ENCODE data around the gene C1QTNF1.

C1QTNF1 gene

DNA sequence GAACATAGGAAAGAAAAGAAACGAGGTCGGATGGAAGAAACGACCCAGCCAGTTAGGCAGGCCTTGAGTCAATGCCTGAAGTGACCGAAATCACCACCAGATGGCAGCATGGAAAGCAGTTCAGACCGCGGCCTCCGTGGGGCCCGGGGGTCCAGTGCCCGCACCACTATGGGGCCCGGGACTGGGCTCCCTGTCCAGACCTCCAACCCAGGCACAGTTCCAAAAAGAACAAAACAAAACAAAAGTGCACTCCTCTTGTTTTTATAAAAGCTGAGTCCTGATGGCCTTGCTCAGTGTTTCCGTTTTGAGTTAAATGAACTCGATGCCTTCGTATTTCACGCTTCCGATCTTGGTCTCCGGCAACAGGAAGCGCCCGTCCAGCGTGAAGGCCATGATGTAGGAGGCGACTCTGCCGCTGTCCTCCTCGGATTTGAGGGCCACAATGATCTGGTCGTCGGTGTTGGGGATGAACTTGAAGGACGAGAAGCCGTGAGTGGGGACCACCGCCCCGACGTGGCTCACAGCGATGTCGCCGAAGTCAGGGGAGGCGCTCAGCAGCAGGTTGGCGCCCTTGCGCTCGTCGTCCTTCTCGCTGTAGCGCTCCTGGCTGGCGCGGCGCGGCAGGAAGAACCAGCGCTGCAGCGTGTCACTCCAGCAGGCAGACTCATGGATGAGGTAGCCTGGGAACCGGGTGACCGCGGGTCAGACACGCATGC, 30.6 kb upstream of the C1QTNF1 start:
- no peak for DNase-seq (ENCODE audit: low spot score)

DNA sequence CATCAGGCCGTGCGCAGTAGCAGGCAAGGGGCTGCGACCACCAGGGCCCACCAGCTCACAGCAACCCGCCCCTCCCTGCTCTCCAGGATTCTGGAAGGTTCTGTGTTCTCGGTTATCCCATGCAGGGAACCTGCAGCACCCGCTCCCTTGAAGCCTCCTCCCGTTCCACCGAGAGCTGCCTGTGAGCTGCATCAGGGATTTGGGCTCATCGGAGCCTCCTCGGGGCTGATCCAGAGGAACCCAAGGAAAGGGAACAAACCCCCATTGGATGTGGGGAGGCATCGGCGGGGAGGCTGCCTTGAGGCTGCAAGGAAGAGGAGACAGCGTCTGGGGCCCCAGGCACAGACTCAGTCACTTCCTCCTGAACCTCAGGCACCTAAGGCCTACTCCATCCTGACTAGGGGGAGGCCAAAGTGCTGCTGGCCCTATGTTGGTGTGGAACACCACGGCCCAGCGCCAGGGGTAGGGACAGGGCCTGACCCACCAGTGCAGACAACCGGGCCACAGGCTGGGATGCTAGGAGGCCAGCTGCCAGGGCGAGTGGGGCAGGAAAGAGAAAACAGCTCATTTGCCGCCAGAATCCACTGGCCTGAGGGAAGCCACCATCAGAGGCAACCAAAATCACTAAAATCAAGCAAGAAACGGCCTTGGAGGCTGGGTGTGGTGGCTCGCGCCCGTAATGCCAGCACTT, 29.8 kb upstream of the C1QTNF1 start:
- no peak for DNase-seq (ENCODE audit: low spot score)

DNA sequence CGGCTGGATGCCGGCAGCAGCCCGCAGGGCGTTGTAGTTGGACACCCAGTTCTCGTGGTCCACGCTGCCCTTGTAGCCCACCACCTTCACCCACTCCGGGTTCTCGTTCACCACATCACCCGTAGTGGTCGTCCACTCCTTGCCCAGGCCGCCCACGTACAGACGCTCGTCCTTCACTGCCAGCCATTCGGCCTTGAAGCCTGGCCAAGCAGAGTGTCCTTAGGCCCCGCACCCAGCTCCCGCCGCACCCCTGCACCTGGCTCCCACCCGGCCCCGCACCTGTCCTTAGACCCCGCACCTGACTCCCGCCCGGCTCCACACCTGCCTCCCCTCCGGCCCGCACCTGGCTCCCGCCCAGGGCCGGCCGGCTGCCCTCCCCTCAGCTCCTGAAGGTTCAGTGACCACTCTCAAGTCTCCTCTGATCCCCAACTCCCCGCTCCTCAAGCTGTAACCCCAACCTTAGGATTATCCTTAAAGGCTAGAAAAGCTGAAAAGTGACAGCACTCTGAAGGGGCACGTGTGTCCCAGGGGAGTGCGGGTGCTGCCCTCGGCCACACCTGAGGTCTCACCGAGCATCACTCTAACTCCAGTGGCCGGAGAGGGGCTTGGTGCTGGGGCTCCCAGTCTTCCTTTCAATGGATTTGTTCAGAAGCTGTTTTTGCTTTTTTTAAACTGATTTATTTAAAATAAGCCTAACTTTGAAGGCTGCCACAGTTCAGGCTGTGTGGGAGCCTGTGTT, 28.8 kb upstream of the C1QTNF1 start:
- DNase-seq (ENCODE audit: low spot score): no peak

DNA sequence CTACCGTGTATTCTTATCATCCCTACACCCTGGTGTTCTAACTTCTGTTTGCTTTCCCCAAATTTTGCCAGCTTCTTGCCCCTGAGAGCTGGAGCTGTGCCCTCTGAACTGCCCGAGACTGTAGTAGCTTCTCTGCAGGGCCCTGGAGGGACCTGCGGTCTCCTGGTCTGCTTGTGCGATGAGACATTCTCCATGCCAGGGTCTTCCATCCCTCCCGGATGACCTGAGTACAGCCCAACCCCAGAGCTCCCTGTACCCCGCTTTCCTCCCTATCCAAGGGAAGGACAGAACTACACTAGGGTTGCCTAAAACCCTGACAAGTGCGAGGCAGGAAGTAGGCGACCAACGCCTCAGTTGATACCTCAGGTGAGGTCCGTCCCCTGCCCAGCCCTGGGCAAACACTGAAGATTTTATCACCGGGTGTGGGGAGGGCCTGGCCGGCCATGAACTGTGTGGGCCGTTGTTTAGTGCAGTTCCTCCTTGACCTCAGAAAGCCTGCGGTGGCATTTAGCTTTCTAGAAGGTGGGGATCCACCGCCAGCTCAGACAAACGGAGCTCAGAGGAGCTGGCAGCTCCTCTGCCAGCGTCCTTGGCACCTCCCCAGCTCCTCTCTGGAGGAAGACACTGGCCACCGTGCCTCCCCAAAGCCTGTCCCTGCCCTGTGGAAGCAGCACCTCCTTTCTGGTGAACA, 28.1 kb upstream of the C1QTNF1 start:
- DNase-seq (ENCODE audit: low spot score): no peak

DNA sequence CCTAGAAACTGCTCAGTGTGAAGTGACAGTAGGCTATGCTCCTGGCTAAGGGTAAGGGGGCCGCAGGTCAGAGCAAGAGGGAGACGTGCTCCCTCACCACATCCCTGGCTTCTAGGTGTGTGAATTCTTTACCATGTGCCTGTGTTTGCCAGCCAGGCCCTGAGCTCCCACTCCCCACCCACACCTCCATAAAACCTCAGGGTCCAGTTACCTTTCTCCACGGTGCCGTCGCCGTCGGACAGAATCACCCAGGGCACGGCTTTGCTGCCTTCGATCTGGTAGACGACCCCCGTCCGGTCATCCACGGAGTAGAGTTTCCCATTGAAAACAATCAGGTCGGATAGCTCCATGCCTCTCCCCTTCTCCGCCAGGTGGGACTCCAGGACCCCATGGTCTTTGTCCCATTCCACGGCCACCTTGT, 27.2 kb upstream of the C1QTNF1 start:
- DNase-seq (ENCODE audit: low spot score): no peak

DNA sequence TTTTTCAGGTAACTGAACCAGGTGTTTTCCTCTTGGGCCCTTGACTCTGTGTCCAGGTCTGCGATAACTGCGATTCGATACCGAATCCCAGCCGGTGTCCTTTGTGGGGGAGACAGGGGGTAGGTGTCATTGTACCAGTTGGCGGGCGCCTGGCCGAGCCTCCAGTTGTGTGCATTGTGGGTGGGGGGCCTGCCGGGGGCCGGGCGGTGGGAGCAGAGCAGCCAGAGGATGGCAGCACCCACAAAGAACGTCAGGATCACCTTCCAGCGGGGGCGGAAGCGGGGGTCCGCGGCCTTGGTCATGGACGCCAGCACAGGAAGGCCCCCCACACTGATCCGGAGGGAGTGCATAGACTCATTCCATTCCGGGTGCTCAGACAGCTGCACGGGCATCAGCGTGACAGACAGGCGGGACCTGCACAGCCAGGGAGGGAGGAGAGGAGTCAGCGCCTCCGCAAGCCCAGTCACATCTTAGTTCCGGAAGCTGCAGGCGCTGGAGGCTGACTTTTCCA, 26.7 kb upstream of the C1QTNF1 start:
- no peak for DNase-seq (ENCODE audit: low spot score)

DNA sequence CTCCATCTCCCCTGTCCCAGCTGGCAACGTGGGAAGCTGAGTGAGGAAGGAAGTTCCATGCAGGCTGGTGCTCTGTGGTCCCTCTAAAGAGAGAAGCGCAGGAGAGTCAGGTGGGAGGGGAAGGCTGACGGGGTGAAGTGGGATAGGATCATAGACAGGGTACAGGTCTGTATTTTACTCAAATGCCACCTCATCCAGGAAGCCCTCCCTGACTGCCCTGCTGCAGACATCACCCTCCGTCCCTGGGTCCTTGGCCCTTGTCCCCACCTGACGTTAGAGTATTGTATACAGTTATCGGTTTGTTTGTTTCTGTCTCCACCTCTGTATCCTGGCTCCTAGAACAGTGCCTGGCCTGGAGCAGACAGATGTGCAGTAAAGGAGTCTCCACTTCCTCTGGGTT, 26.1 kb upstream of the C1QTNF1 start:
- DNase-seq (ENCODE audit: low spot score): no peak

DNA sequence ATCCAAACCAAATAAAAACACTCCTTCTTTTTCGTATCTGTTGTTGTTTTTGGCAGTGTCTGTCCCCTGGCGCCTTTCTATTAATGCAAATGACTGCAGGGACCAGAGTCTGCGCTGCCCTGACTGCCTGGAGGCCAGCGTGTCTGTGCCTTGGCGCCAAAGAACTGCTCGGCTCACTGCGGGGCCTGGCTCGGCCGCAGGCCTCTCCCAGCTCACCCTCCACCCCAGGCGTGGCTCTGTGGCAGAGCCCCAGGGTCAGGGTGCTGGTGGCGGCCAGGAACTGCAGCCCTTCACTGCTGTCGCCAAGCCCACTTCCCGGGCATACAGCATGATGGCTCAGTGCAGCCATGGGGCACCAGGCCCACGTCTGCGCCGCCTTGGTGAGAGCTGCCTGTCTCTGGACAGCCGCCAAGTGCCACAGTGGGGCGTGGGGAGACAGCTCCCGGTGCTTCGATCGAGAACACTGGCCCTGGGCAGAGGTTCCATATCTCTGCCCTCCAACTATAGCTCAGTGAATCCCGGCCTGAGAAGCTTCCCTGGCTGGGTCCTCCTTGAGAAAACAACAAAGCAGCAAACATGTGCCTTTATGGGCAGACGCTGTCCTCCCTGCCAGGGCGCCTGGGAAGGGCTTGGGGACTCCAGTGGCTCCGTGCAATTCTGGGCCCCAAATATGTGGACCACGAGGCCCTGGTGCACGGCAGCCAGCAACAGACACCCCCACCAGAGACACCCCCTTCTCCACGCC, 25.5 kb upstream of the C1QTNF1 start:
- no peak for DNase-seq (ENCODE audit: low spot score)

DNA sequence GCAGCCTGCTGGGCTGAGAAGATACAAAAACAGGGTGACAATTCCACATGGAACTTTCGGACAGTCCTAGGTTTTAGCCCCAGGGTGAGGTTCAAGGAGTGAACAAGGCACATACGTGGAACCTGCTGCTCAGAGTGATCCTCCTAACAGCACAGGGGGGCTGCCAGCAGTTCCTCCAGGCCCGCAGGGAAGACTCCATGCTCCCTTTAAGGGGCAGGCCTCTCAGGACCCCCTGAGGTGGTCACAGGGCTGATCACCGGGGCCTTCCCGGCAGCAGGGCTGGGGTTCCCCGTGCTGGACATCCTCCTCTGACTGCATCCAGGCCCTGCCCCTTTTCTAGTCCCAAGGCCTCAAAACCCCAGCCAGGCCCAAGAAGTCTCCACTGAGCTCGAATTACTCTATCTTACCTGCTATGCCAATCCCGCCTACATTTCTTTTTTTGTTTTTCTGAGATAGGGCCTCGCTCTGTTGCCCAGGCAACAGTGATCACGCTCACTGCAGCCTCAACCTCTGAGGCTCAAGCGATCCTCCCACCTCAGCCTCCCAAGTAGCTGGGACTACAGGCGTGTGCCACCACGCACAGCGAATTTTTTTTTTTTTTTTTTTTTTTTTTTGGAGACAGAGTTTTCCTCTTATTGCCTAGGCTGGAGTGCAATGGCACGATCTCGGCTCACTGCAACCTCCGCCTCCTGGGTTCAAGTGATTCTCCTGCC, 24.8 kb upstream of the C1QTNF1 start:
- no peak for DNase-seq (ENCODE audit: low spot score)

DNA sequence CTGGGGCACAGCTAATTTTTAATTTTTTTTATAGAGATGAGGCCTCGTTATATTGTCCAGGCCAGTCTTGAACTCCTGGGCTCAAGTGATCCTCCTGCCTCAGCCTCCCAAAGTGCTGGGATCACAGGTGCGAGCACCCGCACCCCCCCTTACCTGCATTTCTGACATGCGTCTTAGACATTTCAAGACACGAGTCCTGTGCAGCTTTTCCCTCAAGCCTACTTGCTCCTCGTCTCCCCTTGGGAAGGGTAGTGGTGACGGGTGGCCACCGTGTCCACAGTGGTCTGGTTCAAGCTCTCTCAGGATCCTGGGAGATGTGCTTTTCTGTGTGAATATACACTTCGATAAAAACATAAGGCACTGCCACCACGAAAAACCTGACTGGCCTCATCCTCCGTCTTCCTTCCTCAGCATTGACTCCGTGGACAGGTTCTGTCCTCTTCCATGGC, 24.0 kb upstream of the C1QTNF1 start:
- DNase-seq (ENCODE audit: low spot score): no peak

DNA sequence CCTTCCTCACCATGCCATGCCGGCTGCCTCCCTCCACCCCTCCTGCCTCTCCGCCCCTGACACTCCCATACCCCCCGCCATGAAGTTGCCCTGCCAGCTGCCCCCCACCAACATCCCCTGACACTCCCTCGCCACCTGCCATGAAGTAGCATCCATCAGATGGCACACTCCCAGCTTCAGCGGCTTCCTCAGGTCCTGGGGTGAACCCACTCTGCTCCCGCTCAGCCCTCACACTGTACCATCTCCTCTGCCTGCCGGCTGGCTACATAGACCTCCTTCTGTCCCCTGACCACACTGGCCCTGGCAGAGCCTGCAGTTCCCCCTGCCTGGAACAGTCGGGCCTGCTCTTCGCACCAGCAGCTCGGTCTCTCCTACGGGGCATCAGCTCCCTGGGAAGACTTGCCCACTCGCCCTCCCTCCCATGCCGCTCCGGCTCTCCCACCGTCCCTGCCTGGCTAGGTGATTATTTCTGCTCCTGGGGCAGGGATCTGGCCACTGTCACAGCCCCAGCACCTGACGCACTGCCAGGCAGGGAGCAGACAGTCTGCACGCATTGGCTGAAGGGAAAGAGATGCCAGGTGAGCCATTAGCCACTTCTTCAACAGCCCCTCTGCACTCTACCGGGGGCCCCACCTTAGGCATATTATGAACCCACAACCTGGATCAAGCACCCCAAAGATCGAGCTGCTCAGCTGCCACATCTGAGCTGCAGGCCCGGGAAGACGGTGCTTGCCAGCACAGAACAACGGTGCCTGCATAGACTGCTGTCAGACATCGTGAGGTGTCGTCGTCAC, 23.4 kb upstream of the C1QTNF1 start:
- DNase-seq (ENCODE audit: low spot score): no peak

DNA sequence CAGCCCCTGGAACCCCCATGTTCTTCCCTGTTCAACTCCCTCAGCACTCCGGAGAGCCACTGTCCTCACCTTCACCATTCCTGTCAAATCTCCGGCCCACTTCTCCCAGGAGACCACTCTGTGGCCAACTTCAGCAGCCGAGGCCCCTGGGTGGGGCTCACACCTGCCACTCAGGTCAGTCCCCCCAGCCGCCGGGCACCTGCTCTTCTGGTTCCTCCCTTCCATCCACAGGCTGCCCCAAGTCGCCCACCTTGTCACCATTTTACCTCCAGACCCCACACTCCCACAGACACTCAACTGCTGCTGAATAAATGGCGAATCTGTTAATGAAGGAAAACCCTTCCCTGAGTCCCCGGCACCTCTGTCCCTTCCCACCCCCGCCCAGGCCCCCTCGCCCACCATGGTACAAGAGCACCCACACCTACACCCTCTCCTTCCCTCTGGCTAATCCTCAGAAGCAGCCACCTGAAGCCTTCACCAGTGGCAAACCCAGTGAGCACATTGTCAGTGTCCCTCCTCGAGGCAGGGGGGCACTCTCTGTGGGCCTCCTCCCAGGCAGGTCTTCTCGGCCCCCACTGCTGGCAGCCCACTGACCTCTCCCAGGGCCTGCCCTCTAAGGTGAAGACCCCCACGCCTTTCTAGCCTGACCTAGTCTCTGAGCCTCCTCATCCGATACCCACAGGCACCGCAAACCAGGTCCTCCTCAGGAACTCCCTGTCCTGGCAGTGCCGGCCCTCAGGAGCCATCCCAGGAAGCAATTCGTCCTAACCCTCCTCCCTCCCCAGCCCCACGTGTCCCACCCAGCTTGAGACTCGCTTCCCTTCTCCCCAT, 22.6 kb upstream of the C1QTNF1 start:
- no peak for DNase-seq (ENCODE audit: low spot score)

DNA sequence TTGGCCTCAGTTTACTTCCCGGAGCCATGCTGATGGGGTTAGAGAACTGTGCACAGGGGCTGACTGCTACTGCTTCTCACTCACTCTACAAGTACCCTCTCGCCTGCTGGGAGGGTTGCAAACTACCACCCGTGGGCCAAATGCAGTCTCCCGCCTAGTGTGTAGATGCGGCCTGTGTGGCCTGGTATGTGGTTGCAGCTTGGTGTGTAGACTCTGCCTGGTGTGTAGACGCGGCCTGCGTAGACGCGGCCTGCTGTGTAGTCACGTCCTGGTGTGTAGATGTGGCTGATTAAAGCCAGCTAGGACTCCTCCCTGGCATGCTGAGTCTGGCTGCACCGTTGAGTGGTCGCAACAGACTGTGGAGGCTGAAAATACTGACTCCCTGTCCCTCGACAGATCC, 21.7 kb upstream of the C1QTNF1 start:
- DNase-seq (ENCODE audit: low spot score): no peak

DNA sequence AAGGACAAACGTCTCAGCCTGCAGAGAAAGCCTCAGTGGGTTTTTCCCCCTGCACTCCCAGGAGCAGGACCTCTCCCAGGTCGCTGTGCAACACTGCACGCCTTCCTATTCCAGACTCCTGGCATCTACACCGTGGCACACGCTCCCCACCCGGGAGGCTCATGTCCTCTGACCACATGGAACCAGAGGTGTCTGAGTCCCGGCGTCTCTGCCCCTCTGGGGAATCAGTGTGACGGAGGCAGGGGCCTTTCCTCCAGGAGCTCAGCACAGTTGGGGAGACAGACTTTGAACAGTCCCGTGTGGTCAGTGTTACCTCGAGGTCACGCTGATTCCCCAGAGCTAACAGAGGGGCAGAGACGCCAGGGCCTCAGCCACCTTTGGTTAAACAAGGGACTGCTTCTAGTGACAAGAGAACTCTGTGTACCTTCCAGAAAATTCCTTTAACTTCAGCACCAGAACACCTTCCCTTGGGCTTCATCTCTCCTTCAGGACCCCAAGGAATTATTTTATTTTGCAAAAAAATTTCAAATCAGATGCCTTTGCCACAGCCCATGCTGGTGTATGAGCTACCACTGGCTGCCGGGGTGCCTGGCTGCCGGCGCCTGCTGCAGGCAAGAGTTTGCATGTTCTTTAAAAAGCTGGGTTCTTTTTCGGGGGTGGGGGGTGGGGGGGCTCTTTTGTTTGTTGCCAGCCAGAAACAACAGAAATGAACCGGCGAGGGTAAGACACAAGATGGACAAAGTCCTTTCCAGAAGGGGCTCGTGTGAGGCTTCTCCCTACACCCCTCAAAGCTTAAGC, 21.0 kb upstream of the C1QTNF1 start:
- DNase-seq (ENCODE audit: low spot score): no peak

DNA sequence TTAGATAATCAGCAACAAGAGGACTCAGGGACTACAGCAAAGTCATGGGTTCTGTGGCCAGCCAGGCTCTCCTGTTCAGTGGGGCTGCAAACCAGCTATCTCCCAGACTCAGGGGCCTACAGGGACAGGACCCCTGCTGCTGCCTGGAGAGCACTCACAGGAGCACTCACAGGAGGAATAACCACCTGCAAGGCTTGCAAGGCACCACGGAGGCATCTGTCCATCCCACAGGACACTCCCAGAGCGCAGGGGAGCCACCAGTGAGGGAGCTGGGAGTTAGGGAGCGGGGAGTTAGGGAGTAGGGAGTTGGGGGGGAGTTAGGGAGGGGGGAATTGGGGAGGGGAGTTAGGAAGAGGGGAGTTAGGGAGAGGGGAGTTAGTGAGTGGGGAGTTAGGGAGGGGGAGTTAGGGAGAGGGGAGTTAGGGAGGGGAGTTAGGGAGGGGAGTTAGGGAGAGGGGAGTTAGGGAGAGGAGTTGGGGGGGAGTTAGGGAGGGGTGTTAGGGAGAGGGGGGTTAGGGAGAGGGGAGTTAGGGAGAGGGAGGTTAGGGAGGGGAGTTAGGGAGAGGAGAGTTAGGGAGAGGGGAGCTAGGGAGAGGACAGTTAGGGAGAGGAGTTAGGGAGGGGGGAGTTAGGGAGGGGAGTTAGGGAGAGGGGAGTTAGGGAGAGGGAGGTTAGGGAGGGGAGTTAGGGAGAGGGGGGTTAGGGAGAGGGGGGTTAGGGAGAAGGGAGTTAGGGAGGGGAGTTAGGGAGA, 20.1 kb upstream of the C1QTNF1 start:
- DNase-seq (ENCODE audit: low spot score): no peak

DNA sequence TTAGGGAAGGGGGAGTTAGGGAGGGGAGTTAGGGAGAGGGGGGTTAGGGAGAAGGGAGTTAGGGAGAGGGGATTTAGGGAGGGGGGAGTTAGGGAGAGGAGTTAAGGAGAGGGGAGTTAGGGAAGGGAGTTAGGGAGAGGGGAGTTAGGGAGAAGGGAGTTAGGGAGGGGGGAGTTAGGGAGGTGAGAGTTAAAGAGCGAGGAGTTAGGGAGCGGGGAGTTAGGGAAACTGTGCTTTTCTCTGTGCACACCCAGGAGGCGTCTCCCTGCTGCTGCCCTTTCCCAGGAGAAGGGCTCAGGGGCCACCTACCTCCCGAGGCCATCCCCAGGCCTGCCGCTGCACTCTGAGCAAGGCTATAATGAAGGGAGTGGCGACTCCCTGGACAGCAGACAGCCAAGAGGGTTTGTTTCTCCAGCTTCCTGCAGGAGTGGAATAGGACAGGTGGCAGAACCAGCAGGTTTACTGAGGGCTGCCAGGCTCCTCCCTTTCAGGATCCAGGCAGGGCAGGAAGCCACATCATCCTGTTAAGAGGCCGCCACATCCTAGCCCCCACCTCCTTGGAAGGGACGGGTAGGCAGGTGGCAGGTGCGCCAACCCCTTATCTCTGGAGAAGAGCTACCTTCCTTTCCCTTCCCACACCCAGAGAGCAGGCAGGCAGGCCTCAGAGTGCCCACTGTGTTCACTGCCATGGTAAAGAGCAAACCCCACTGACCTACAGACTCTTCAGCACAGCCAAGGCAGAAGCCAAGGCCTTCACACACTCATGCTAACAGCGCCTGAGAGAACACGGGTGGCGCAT, 18.7 kb upstream of the C1QTNF1 start:
- no peak for DNase-seq (ENCODE audit: low spot score)

DNA sequence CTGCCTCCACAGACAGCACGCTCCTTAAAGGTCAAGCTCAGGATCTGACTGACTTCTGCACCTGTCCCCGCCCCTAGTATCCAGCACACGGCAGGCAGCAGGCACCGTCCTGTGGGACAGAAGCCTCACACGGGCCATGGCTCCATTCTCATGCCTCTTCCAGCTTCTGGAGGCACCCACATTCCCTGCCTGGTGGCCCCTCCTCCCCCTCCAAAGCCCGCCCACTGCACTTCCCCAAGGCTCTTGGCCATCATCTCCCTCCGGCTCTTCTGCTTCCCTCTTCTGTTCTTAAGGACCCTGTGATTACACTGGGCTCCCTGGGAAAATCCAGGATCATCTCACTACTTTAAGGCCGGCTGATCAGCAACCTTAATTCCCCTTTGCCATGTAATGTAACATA, 17.9 kb upstream of the C1QTNF1 start:
- DNase-seq (ENCODE audit: low spot score): no peak
